ENCODE measurements around the gene SREK1IP1. TPM values are rescaled to one million over a fixed set of nuclear protein-coding genes. Genes with fewer than 3 reads are reported as not detected.
A peak's percentile ranks its signal among the peaks of the same experiment; 100 is the strongest.

The SREK1IP1 gene
- total and polyA plus RNA-seq, 2 of the 13 experiments (the other 11 are each of a cell fraction or from before 2014, with no cell fraction given): 3.1 to 16.5 TPM

GRCh38 chr5:64766941-64767340 lies 1.6 kb downstream of the SREK1IP1 start (continued):
- no peak for TF ChIP-seq FUBP1 (CRISPR knock-in tag; IDR thresholded peaks at IDR 0.05; ENCODE audit: borderline replicate concordance)

- no TSS peak for BruUV-seq (replicated peaks)
- H3K79me2 ChIP-seq (ENCODE audit: insufficient read depth, low read length): peaks cover 58% of the 10 kb centered on the region
- no peak for ATAC-seq
- no peaks in the 10 kb centered on the region; a peak in 1 of 5 replicates for H3K27me3 ChIP-seq (ENCODE audit: control insufficient read depth in 1 of 2, insufficient read depth in 2 of 2, low read length in 2 of 2)
- no peak overlapping the region for H2AFZ ChIP-seq (ENCODE audit: low read length)
- no peak overlapping the region for H3K27ac ChIP-seq (ENCODE audit: extremely low read length, insufficient read depth, low read length)
- H3K36me3 ChIP-seq (replicated peaks in 1 of 2; ENCODE audit: control insufficient read depth in 1 of 2, insufficient read depth in 2 of 2, low read length in 2 of 2): peaks cover 0 to 31% of the 10 kb centered on the region in 2 experiments; a peak in 3 of 5 replicates
- H3K4me1 ChIP-seq (ENCODE audit: insufficient read depth, low read length): peaks cover 35% of the 10 kb centered on the region
- H3K4me2 ChIP-seq (ENCODE audit: low read depth, low read length): peak overlapping the region; percentile 93
- TF ChIP-seq KAT2B (IDR thresholded peaks at IDR 0.05; ENCODE audit: borderline replicate concordance, low read depth, low read length) (no peak), ZNF205 (CRISPR knock-in tag; IDR thresholded peaks at IDR 0.05) (no peak), MXD4 (CRISPR knock-in tag; IDR thresholded peaks at IDR 0.05) (no peak), ATF4 (CRISPR knock-in tag; IDR thresholded peaks at IDR 0.05) (peak in 1 of 2 experiments; percentile 39; a peak in 1 of 4 replicates), ZNF629 (CRISPR knock-in tag; conservative IDR thresholded peaks at IDR 0.05) (no peak), CEBPB (IDR thresholded peaks at IDR 0.05; ENCODE audit: borderline replicate concordance, low read depth, low read length) (0 out of 2 replicates have a peak, but pooled peaks have one; percentile 14), FOSL2 (CRISPR knock-in tag; IDR thresholded peaks at IDR 0.05) (0 out of 2 replicates have a peak, but pooled peaks have one; percentile 24)
- H4K20me1 ChIP-seq (ENCODE audit: insufficient read depth, low read length): no peaks in the 10 kb centered on the region
- H3K4me3 ChIP-seq (replicated peaks in 1 of 3; ENCODE audit: insufficient read depth in 1 of 3, low read depth in 2 of 3, low read length in 3 of 3): no peak overlapping the region; a peak in 1 of 6 replicates
- in situ Hi-C loops (cut with HindIII; ENCODE audit: extremely low pct_ligation_motif_present, low pct_unique_long_range_greater_than_20kb): no loop called here
- WGBS (ENCODE audit: low lambda C conversion rate): 86% methylated on average over 2 of the region's 2 CpGs
- POLR2A ChIA-PET: no interaction called here
- intact Hi-C loops (cut with micrococcal nuclease; ENCODE audit: unreplicated experiment): loop anchor here (5.0 kb wide), 1 partner anchor 129 kb away; no protein-coding TSS in a partner anchor
- no peak for FAIRE-seq
- H3K9me3 ChIP-seq (ENCODE audit: low read length): no peaks in the 10 kb centered on the region
- CTCF ChIA-PET (ENCODE audit: low intra/inter-chr PET ratio, low total read pairs): no interaction called here
- peak; percentile 30 for DNase-seq (ENCODE audit: low spot score)
- no peak overlapping the region for H3K9ac ChIP-seq (ENCODE audit: insufficient read depth, low read depth, low read length)
Measured at GRCh38 chr5:64765804-64766504, 2.5 kb downstream of the SREK1IP1 start.
